Liver (tissue), 9 donors: ENCODE results near the gene RELL2. TPM values are rescaled to one million over a fixed set of nuclear protein-coding genes. Genes with fewer than 3 reads are reported as not detected.
A peak's percentile ranks its signal among the peaks of the same experiment; 100 is the strongest.

ENCODE experiments used
- DNase-seq: peaks from one replicate; pipeline ENCODE4 v3.0.0-alpha.2; 2017; ENCODE audit warnings: low spot score
- H3K27ac ChIP-seq, 2 donors: one replicate each; pipeline ENCODE4 v1.7.0; 2013; ENCODE audit warnings: inconsistent platforms in 2 of 2, low read length in 2 of 2, control low read depth in 1 of 2, low read depth in 1 of 2, mild to moderate bottlenecking in 1 of 2
- H3K27me3 ChIP-seq, 4 donors: one replicate each; pipeline versions ENCODE4 v1.6.1 to v1.7.0; 2013; ENCODE audit warnings: low read length in 3 of 4, inconsistent platforms in 1 of 4, mild to moderate bottlenecking in 1 of 4, moderate library complexity in 1 of 4; ENCODE audit not compliant: control insufficient read depth in 4 of 4, insufficient read depth in 4 of 4
- H3K36me3 ChIP-seq, 4 donors: one replicate each; pipeline versions ENCODE4 v1.6.1 to v1.7.0; 2013; ENCODE audit warnings: low read length in 3 of 4, mild to moderate bottlenecking in 3 of 4, low read depth in 1 of 4, moderate library complexity in 1 of 4; ENCODE audit not compliant: control insufficient read depth in 4 of 4, insufficient read depth in 3 of 4
- H3K4me1 ChIP-seq, 4 donors: one replicate each; pipeline versions ENCODE4 v1.6.1 to v1.7.0; 2013; ENCODE audit warnings: low read length in 3 of 4, mild to moderate bottlenecking in 3 of 4, moderate library complexity in 1 of 4; ENCODE audit not compliant: control insufficient read depth in 4 of 4, insufficient read depth in 4 of 4
- H3K4me3 ChIP-seq, 3 donors: one replicate each; pipeline versions ENCODE4 v1.6.1 to v1.7.0; 2013; ENCODE audit warnings: low read length in 3 of 3, control low read depth in 1 of 3, low read depth in 1 of 3, mild to moderate bottlenecking in 1 of 3
- H3K9ac ChIP-seq, 2 donors: one replicate each; pipeline ENCODE4 v1.7.0; 2013; ENCODE audit warnings: low read length in 2 of 2, mild to moderate bottlenecking in 2 of 2, moderate library complexity in 2 of 2, control low read depth in 1 of 2, low read depth in 1 of 2
- H3K9me3 ChIP-seq, 4 donors: one replicate each; pipeline versions ENCODE4 v1.6.1 to v1.7.0; 2013; ENCODE audit warnings: low read length in 3 of 4; ENCODE audit not compliant: control insufficient read depth in 4 of 4
- EGR1 ChIP-seq, 2 donors: IDR thresholded peaks; 2 replicates each; pipeline ENCODE4 v1.6.1; 2016 to 2018; ENCODE audit warnings: antibody characterized with exemption in 2 of 2, low read depth in 2 of 2
- FOXA1 ChIP-seq: IDR thresholded peaks from 2 replicates; pipeline ENCODE4 v1.6.1; 2016; ENCODE audit warnings: antibody characterized with exemption
- FOXA2 ChIP-seq: IDR thresholded peaks from 2 replicates; pipeline ENCODE4 v1.6.1; 2016; ENCODE audit warnings: antibody characterized with exemption
- GABPA ChIP-seq, 2 donors: IDR thresholded peaks in 1 of 2; conservative IDR thresholded peaks in 1 of 2; 2 replicates each; pipeline ENCODE4 v1.6.1; 2016; ENCODE audit warnings: antibody characterized with exemption in 2 of 2, mild to moderate bottlenecking in 1 of 2, moderate library complexity in 1 of 2
- HNF4A ChIP-seq, 2 donors: conservative IDR thresholded peaks; 2 replicates each; pipeline ENCODE4 v1.6.1; 2016; ENCODE audit warnings: antibody characterized with exemption in 2 of 2, mild to moderate bottlenecking in 2 of 2
- HNF4G ChIP-seq: IDR thresholded peaks from 2 replicates; pipeline ENCODE4 v1.6.1; 2016; ENCODE audit warnings: antibody characterized with exemption
- JUND ChIP-seq, 2 donors: IDR thresholded peaks; 2 replicates each; pipeline ENCODE4 v1.6.1; 2016; ENCODE audit warnings: antibody characterized with exemption in 2 of 2
- NR2F2 ChIP-seq: IDR thresholded peaks from 2 replicates; pipeline ENCODE4 v1.6.1; 2016; ENCODE audit warnings: antibody characterized with exemption
- RAD21 ChIP-seq, 2 donors: IDR thresholded peaks; 2 replicates each; pipeline ENCODE4 v1.6.1; 2016; ENCODE audit warnings: antibody characterized with exemption in 2 of 2, mild to moderate bottlenecking in 2 of 2
- RXRA ChIP-seq, 2 donors: IDR thresholded peaks; 2 replicates each; pipeline ENCODE4 v1.6.1; 2017 to 2018; ENCODE audit warnings: antibody characterized with exemption in 2 of 2, mild to moderate bottlenecking in 1 of 2
- SP1 ChIP-seq: IDR thresholded peaks from 2 replicates; pipeline ENCODE4 v1.6.1; 2018; ENCODE audit warnings: antibody characterized with exemption, mild to moderate bottlenecking
- TAF1 ChIP-seq: conservative IDR thresholded peaks from 2 replicates; pipeline ENCODE4 v1.6.1; 2016; ENCODE audit warnings: antibody characterized with exemption, mild to moderate bottlenecking
- YY1 ChIP-seq: IDR thresholded peaks from 2 replicates; pipeline ENCODE4 v1.6.1; 2016; ENCODE audit warnings: antibody characterized with exemption, mild to moderate bottlenecking
- WGBS: extraction: QIAGEN DNeasy Blood & Tissue Kit; methylation state at CpG from one replicate; pipeline ENCODE4 v1.1.7; 2013; 5-methylcytosine and 5-hydroxymethylcytosine counted together
- polyA plus RNA-seq, 2 donors: library from polyadenylated mRNA; stranded (reverse) in 1 of 2; unstranded in 1 of 2; fragments of 200-250 nt in 1 of 2; fragments of >200 nt in 1 of 2; fragmentation: Nextera tagmentation in 1 of 2; extraction: Ambion mirVana in 1 of 2; gene quantifications; one replicate each; pipeline versions ENCODE4 v1.2.1 to v1.2.3, GENCODE V29; 2013 to 2015
- total RNA-seq, 2 donors: library from RNA; depleted of rRNA; stranded (reverse); fragments of >200 nt; gene quantifications; one replicate each; pipeline ENCODE4 v1.2.3, GENCODE V29; 2014
- TF ChIP-seq, protein P1 (sequence below): IDR thresholded peaks from 2 replicates; pipeline ENCODE4 v1.6.1; 2016; ENCODE audit warnings: antibody characterized with exemption
- TF ChIP-seq, protein P2 (sequence below): fragments of 150-350 bp; IDR thresholded peaks from 2 replicates; pipeline ENCODE4 v1.5.1; 2017; ENCODE audit warnings: improper control_type of control experiment, low read depth, low read length; ENCODE audit not compliant: missing input control
- TF ChIP-seq, protein P3 (sequence below): IDR thresholded peaks from 2 replicates; pipeline ENCODE4 v1.6.1; 2016; ENCODE audit warnings: antibody characterized with exemption, mild to moderate bottlenecking
- TF ChIP-seq, protein P4 (sequence below): IDR thresholded peaks from 2 replicates; pipeline ENCODE4 v1.6.1; 2016; ENCODE audit warnings: antibody characterized with exemption
- TF ChIP-seq, protein P5 (sequence below): IDR thresholded peaks from 2 replicates; pipeline ENCODE4 v1.6.1; 2016; ENCODE audit warnings: antibody characterized with exemption
- donor health status: healthy.
- donor health status: healthy.
- donor health status: healthy.
- donor health status: healthy.
- donor health status: healthy.

RELL2 gene
- total and polyA plus RNA-seq, 4 donors = 0.47 to 1.3 (median 0.88) TPM

DNA sequence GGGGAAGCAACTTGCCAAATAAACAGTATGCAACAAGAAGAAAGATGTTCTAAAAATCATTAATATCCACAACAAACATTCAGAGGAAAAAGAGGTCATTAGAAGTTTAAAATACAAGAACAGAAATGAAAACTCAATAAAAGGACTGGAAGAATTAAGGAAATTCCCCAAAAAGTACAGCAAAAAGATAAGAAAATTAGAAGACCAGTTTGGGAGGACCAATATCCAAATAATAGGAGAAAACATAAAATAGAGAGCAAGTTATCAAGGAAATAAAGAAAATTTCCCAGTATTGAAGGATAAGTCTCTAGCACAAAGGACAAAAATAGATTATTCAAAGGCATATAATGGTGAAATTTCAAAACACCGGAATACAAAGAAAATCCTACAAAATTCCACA is 39.9 kb upstream of the RELL2 start:
- no peak overlapping the region for H3K9ac ChIP-seq
- peak overlapping the region in 1 of 2 donors; percentile 28 for H3K27ac ChIP-seq
- no peaks in the 10 kb centered on the region for H3K27me3 ChIP-seq
- H3K4me3 ChIP-seq = no peak overlapping the region
- TF ChIP-seq FOXA1 = no peak
- TF ChIP-seq EGR1 (IDR thresholded peaks at IDR 0.05; ENCODE audit: low read depth in 2 of 2) = no peak
- TF ChIP-seq, protein P1, sequence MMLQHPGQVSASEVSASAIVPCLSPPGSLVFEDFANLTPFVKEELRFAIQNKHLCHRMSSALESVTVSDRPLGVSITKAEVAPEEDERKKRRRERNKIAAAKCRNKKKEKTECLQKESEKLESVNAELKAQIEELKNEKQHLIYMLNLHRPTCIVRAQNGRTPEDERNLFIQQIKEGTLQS = no peak
- no peak for TF ChIP-seq RXRA (IDR thresholded peaks at IDR 0.05)
- TF ChIP-seq, protein P2, sequence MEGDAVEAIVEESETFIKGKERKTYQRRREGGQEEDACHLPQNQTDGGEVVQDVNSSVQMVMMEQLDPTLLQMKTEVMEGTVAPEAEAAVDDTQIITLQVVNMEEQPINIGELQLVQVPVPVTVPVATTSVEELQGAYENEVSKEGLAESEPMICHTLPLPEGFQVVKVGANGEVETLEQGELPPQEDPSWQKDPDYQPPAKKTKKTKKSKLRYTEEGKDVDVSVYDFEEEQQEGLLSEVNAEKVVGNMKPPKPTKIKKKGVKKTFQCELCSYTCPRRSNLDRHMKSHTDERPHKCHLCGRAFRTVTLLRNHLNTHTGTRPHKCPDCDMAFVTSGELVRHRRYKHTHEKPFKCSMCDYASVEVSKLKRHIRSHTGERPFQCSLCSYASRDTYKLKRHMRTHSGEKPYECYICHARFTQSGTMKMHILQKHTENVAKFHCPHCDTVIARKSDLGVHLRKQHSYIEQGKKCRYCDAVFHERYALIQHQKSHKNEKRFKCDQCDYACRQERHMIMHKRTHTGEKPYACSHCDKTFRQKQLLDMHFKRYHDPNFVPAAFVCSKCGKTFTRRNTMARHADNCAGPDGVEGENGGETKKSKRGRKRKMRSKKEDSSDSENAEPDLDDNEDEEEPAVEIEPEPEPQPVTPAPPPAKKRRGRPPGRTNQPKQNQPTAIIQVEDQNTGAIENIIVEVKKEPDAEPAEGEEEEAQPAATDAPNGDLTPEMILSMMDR = no peak
- TF ChIP-seq, protein P3, sequence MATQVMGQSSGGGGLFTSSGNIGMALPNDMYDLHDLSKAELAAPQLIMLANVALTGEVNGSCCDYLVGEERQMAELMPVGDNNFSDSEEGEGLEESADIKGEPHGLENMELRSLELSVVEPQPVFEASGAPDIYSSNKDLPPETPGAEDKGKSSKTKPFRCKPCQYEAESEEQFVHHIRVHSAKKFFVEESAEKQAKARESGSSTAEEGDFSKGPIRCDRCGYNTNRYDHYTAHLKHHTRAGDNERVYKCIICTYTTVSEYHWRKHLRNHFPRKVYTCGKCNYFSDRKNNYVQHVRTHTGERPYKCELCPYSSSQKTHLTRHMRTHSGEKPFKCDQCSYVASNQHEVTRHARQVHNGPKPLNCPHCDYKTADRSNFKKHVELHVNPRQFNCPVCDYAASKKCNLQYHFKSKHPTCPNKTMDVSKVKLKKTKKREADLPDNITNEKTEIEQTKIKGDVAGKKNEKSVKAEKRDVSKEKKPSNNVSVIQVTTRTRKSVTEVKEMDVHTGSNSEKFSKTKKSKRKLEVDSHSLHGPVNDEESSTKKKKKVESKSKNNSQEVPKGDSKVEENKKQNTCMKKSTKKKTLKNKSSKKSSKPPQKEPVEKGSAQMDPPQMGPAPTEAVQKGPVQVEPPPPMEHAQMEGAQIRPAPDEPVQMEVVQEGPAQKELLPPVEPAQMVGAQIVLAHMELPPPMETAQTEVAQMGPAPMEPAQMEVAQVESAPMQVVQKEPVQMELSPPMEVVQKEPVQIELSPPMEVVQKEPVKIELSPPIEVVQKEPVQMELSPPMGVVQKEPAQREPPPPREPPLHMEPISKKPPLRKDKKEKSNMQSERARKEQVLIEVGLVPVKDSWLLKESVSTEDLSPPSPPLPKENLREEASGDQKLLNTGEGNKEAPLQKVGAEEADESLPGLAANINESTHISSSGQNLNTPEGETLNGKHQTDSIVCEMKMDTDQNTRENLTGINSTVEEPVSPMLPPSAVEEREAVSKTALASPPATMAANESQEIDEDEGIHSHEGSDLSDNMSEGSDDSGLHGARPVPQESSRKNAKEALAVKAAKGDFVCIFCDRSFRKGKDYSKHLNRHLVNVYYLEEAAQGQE = no peak
- TF ChIP-seq, protein P4, sequence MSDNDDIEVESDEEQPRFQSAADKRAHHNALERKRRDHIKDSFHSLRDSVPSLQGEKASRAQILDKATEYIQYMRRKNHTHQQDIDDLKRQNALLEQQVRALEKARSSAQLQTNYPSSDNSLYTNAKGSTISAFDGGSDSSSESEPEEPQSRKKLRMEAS = no peak
- no peak for TF ChIP-seq JUND (IDR thresholded peaks at IDR 0.05)
- no peak for TF ChIP-seq NR2F2
- TF ChIP-seq FOXA2 = no peak
- no peak for TF ChIP-seq SP1
- no peak for TF ChIP-seq GABPA (IDR thresholded peaks at IDR 0.05 in 1 of 2, conservative IDR thresholded peaks at IDR 0.05 in 1 of 2)
- no peak for TF ChIP-seq TAF1
- peaks cover 0 to 39% (median 20%) of the 10 kb centered on the region in 4 donors for H3K4me1 ChIP-seq
- WGBS = 97% methylated on average over 1 of the region's 1 CpG
- H3K36me3 ChIP-seq = peaks cover 0 to 3% (median 0%) of the 10 kb centered on the region in 4 donors
- no peak for DNase-seq
- no peaks in the 10 kb centered on the region for H3K9me3 ChIP-seq

DNA sequence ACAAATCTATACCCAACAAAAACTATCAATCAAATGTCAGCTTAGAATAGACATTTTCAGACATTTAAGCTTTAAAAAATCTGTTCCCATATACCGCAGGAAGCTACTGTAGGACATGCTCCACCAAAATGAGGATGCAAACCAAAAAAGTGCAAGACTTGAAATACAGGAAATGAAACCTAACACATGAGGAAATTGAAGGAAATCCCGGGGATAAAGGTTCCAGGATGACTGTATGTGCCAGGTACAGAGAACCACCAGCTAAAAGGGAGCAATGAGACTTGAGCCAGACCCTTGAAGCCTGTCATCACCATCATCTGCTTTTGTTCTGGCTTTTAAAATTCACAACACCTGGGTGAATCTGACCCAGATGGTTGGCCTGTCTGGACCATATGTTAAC is 39.4 kb upstream of the RELL2 start:
- H3K9ac ChIP-seq = no peak overlapping the region
- no peak for TF ChIP-seq RXRA (IDR thresholded peaks at IDR 0.05)
- TF ChIP-seq TAF1 = no peak
- TF ChIP-seq GABPA (IDR thresholded peaks at IDR 0.05 in 1 of 2, conservative IDR thresholded peaks at IDR 0.05 in 1 of 2) = no peak
- TF ChIP-seq HNF4G = no peak
- no peak for TF ChIP-seq FOXA1
- TF ChIP-seq, protein P5, sequence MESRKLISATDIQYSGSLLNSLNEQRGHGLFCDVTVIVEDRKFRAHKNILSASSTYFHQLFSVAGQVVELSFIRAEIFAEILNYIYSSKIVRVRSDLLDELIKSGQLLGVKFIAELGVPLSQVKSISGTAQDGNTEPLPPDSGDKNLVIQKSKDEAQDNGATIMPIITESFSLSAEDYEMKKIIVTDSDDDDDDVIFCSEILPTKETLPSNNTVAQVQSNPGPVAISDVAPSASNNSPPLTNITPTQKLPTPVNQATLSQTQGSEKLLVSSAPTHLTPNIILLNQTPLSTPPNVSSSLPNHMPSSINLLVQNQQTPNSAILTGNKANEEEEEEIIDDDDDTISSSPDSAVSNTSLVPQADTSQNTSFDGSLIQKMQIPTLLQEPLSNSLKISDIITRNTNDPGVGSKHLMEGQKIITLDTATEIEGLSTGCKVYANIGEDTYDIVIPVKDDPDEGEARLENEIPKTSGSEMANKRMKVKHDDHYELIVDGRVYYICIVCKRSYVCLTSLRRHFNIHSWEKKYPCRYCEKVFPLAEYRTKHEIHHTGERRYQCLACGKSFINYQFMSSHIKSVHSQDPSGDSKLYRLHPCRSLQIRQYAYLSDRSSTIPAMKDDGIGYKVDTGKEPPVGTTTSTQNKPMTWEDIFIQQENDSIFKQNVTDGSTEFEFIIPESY = no peak
- no peak for TF ChIP-seq RAD21 (IDR thresholded peaks at IDR 0.05)
- no peak for TF ChIP-seq HNF4A (conservative IDR thresholded peaks at IDR 0.05)
- TF ChIP-seq NR2F2 = no peak
- no peak for TF ChIP-seq FOXA2
- TF ChIP-seq, protein P1 = no peak
- TF ChIP-seq, protein P3 = no peak
- no peak for TF ChIP-seq JUND (IDR thresholded peaks at IDR 0.05)
- no peak for TF ChIP-seq EGR1 (IDR thresholded peaks at IDR 0.05; ENCODE audit: low read depth in 2 of 2)
- TF ChIP-seq, protein P4 = no peak
- no peak for TF ChIP-seq SP1
- no peak for TF ChIP-seq YY1
- no peak overlapping the region for H3K4me3 ChIP-seq
- H3K36me3 ChIP-seq = peaks cover 0 to 3% (median 0%) of the 10 kb centered on the region in 4 donors
- H3K27ac ChIP-seq = peak overlapping the region; percentile 5 to 13
- 64% methylated on average over 2 of the region's 2 CpGs for WGBS
- DNase-seq = no peak
- H3K27me3 ChIP-seq = no peaks in the 10 kb centered on the region
- no peaks in the 10 kb centered on the region for H3K9me3 ChIP-seq
- H3K4me1 ChIP-seq = peaks cover 0 to 37% (median 17%) of the 10 kb centered on the region in 4 donors
